RWPE2 (cell line): Measurements from ENCODE around the gene FMN1.

ENCODE experiments used
- ATAC-seq: fragments of 200-7000 bp; cut with Tn5 transposase; 3 replicates; pipeline ENCODE4 v1.9.1; 2021; ENCODE audit warnings: low read depth
- DNase-seq: peaks from one replicate; pipeline ENCODE4 v3.0.0-alpha.2; 2020; ENCODE audit warnings: low spot score
- H3K27ac ChIP-seq: fragments of 450-650 bp; 2 replicates; pipeline ENCODE4 v1.5.1; 2017; ENCODE audit warnings: mild to moderate bottlenecking; ENCODE audit not compliant: poor library complexity, severe bottlenecking
- H3K27me3 ChIP-seq: fragments of 250-450 bp; sonication (Bioruptor Pico); 2 replicates; pipeline ENCODE4 v1.5.1; 2021; ENCODE audit warnings: mild to moderate bottlenecking, moderate library complexity; ENCODE audit not compliant: insufficient read depth, poor library complexity, severe bottlenecking
- H3K36me3 ChIP-seq: fragments of 250-450 bp; sonication (Bioruptor Pico); 2 replicates; pipeline ENCODE4 v1.5.1; 2020; ENCODE audit warnings: low read depth, mild to moderate bottlenecking, moderate library complexity
- H3K4me1 ChIP-seq: fragments of 250-450 bp; sonication (Bioruptor Pico); 2 replicates; pipeline ENCODE4 v1.5.1; 2021; ENCODE audit warnings: mild to moderate bottlenecking, moderate library complexity; ENCODE audit not compliant: insufficient read depth, poor library complexity, severe bottlenecking
- H3K4me3 ChIP-seq: fragments of 250-450 bp; sonication (Bioruptor Pico); 2 replicates; pipeline ENCODE4 v1.5.1; 2021; ENCODE audit warnings: mild to moderate bottlenecking, moderate library complexity; ENCODE audit not compliant: severe bottlenecking
- H3K9me3 ChIP-seq: fragments of 250-450 bp; sonication (Bioruptor Pico); 2 replicates; pipeline ENCODE4 v1.5.1; 2021; ENCODE audit warnings: mild to moderate bottlenecking, moderate library complexity; ENCODE audit not compliant: severe bottlenecking
- TF ChIP-seq, protein P1 (sequence below): fragments of 450-650 bp; IDR thresholded peaks from one replicate; pipeline ENCODE4 v1.5.1; 2017; ENCODE audit warnings: mild to moderate bottlenecking, moderate library complexity; ENCODE audit not compliant: poor library complexity, severe bottlenecking

The FMN1 gene

DNA sequence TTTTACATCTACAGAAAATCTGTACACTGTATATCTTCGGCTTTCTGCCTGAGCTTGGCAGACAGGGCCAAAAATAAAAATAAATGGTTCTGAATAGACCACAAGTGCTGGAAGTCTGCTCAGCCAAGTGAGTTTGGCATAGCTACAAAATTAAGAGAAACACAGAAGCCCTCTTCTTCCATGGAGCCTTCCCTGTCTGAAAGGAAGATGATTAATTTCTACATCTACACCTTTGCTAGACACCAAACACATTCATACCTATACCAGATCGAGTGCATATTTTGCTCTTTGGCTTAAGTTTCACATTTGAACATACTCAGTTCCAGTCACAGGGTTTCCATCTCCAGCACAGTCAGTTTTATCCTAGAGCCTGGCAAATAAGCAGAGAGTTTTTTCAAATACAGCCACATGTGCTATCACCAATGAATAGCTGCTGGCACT, 252.1 kb downstream of the FMN1 start:
- Histone ChIP-seq H3K36me3 (no peaks in the 10 kb centered on the region), H3K27me3 (no peaks in the 10 kb centered on the region), H3K9me3 (no peaks in the 10 kb centered on the region), H3K4me1 (no peaks in the 10 kb centered on the region), H3K27ac (no peak overlapping the region), H3K4me3 (no peak overlapping the region)
- TF ChIP-seq, protein P1, sequence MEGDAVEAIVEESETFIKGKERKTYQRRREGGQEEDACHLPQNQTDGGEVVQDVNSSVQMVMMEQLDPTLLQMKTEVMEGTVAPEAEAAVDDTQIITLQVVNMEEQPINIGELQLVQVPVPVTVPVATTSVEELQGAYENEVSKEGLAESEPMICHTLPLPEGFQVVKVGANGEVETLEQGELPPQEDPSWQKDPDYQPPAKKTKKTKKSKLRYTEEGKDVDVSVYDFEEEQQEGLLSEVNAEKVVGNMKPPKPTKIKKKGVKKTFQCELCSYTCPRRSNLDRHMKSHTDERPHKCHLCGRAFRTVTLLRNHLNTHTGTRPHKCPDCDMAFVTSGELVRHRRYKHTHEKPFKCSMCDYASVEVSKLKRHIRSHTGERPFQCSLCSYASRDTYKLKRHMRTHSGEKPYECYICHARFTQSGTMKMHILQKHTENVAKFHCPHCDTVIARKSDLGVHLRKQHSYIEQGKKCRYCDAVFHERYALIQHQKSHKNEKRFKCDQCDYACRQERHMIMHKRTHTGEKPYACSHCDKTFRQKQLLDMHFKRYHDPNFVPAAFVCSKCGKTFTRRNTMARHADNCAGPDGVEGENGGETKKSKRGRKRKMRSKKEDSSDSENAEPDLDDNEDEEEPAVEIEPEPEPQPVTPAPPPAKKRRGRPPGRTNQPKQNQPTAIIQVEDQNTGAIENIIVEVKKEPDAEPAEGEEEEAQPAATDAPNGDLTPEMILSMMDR = no peak
- DNase-seq (no peak), ATAC-seq (no peak)

DNA sequence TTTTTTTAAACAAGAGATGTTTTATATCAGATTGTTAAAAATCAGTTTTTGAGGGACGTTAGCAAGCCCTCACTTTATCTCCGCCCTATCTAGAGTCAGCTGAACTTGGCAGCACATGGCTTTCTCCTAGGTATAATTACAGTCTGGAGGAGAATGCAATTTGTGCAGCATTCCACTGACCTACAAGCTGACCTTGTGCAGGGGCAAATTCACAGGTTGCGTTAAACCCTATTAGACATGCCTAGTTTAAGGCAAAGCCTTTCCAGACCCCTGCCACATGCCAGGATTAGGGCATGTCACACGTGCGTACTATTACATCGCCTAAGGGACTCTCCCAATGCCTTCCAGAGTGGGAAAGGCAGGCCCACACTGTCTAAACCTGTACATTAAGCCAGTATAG, 252.7 kb downstream of the FMN1 start:
- TF ChIP-seq, protein P1 = no peak
- DNase-seq (no peak), ATAC-seq (no peak)
- Histone ChIP-seq H3K9me3 (no peaks in the 10 kb centered on the region), H3K36me3 (no peaks in the 10 kb centered on the region), H3K27me3 (no peaks in the 10 kb centered on the region), H3K4me1 (no peaks in the 10 kb centered on the region), H3K4me3 (no peak overlapping the region), H3K27ac (no peak overlapping the region)

DNA sequence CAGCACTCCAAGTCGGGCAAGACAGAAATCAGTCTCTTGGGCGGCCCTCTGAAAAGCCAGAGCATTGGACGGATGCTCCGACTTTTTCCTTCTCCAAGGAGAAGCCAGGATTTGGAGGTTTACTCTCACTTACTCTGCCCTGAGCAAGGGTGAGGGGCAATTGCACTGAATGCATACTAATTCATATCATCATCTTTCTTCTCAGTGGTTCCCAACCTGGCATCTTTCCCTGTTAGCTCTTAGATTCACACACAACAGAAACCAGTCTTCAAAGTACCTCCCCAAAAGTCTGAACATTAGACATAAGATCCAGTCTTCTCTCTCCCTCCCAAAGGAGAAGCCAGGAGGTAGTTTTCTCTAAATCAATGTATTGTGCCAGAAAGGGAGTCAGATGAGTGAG, 257.5 kb downstream of the FMN1 start:
- DNase-seq (no peak), ATAC-seq (no peak)
- TF ChIP-seq, protein P1 = no peak
- no peaks in the 10 kb centered on the region for H3K4me1 ChIP-seq
- no peak overlapping the region for H3K4me3 ChIP-seq
- H3K36me3 ChIP-seq = no peaks in the 10 kb centered on the region
- H3K27ac ChIP-seq = no peak overlapping the region
- no peaks in the 10 kb centered on the region for H3K9me3 ChIP-seq
- H3K27me3 ChIP-seq = no peaks in the 10 kb centered on the region

DNA sequence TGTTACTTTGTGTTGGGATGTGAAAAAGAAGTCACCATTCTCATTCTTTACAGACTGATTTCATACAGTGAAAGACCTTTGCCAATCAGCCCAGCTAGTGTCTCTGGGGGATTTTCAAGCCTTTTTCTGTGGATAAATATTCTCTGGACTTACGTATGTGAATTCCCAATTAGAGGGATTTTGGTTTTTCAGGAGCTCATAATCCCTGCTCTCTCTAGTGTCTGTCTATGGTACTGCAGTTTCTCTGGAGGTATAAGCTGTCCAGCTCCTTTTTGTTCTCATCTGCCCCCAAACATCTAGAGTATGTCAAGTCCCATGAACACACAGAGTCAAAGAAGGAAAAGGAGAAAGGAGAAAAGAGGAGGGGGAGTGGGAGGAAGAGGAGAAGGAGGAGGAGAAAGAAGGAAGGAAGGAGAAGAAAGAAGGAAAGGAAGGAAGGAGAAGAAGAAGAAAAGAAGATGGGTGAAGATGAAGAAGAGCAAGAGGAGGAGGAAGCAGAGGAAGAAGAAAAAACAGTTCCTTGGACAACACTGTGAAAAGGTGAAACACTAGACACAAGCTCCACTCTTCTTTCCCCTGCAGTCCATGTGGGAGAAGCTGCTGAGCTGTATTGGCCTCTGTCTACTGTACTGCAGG, 258.1 kb downstream of the FMN1 start:
- Histone ChIP-seq H3K36me3 (no peaks in the 10 kb centered on the region), H3K27ac (no peak overlapping the region), H3K4me3 (no peak overlapping the region), H3K9me3 (no peaks in the 10 kb centered on the region), H3K4me1 (no peaks in the 10 kb centered on the region), H3K27me3 (no peaks in the 10 kb centered on the region)
- peak; percentile 67 for ATAC-seq
- TF ChIP-seq, protein P1 = peak; percentile 83
- DNase-seq = no peak

DNA sequence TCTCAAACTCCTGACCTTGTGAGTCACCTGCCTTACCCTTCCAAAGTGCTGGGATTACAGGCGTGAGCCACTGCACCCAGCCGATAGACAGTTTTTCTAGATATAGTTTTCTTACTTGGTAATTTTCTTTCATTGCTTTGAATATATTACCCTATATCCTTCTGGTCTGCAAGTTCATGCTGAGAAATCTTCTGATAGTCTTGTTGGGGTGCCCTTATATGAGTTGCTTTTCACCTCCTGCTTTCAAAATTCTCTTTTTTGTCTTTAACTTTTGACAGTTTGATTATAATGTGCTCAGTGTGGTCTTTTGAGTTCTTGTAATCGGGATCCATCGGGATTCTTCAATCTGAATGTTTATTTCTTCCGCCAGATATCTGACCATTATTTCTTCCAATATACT, 259.4 kb downstream of the FMN1 start:
- Histone ChIP-seq H3K4me3 (no peak overlapping the region), H3K4me1 (no peaks in the 10 kb centered on the region), H3K27me3 (no peaks in the 10 kb centered on the region), H3K27ac (no peak overlapping the region), H3K36me3 (no peaks in the 10 kb centered on the region), H3K9me3 (no peaks in the 10 kb centered on the region)
- ATAC-seq (no peak), DNase-seq (no peak)
- TF ChIP-seq, protein P1 = no peak
